GM18867 (cell line): ENCODE measurements around the gene RNF125.
"Not testable (repeated sequence)": the region's sequence is repeated elsewhere in the genome, so short reads cannot be mapped to it uniquely, and the experiment has no call there.

ENCODE experiments used
- ATAC-seq: cut with Tn5 transposase; IDR thresholded peaks from one replicate; pipeline ENCODE4 v1.9.1; 2021; ENCODE audit warnings: mild to moderate bottlenecking, moderate library complexity; ENCODE audit not compliant: unreplicated experiment

RNF125 gene

GRCh38 chr18:32083781-32084180 is 65.2 kb downstream of the RNF125 start:
- ATAC-seq: no peak

- ATAC-seq: no peak
Measured at GRCh38 chr18:32086881-32087280, 68.3 kb downstream of the RNF125 start.

GRCh38 chr18:32090831-32091230 is 72.2 kb downstream of the RNF125 start:
- not testable (repeated sequence) for ATAC-seq

- ATAC-seq: no peak
Measured at GRCh38 chr18:32091325-32091723, 72.7 kb downstream of the RNF125 start.

GRCh38 chr18:32091724-32092421 is 73.2 kb downstream of the RNF125 start, which contains the start of gene RNF138:
Gene RNF138, plus strand, starts transcription at chr18:32091874. Its CDS starts 903 bp downstream, at chr18:32092777.
- peak; percentile 61 for ATAC-seq

- peak; percentile 82 for ATAC-seq
Measured at GRCh38 chr18:32092422-32093101, 73.9 kb downstream of the RNF125 start.

- ATAC-seq: peak; percentile 42
Measured at GRCh38 chr18:32093102-32093511, 74.5 kb downstream of the RNF125 start.

GRCh38 chr18:32093523-32093922 is 74.9 kb downstream of the RNF125 start:
- ATAC-seq: no peak

- no peak for ATAC-seq
Measured at GRCh38 chr18:32095192-32095899, 76.7 kb downstream of the RNF125 start.

GRCh38 chr18:32095900-32096229 is 77.2 kb downstream of the RNF125 start:
- no peak for ATAC-seq

GRCh38 chr18:32096946-32097345 is 78.3 kb downstream of the RNF125 start:
- ATAC-seq: no peak

- no peak for ATAC-seq
Measured at GRCh38 chr18:32104516-32104915, 85.9 kb downstream of the RNF125 start.

GRCh38 chr18:32110005-32110404 is 91.4 kb downstream of the RNF125 start:
- ATAC-seq: no peak

GRCh38 chr18:32111706-32112105 is 93.1 kb downstream of the RNF125 start:
- no peak for ATAC-seq

- no peak for ATAC-seq
Measured at GRCh38 chr18:32112826-32113225, 94.2 kb downstream of the RNF125 start.

GRCh38 chr18:32114293-32114942 is 95.8 kb downstream of the RNF125 start:
- ATAC-seq: no peak

- ATAC-seq: no peak
Measured at GRCh38 chr18:32122039-32122438, 103.4 kb downstream of the RNF125 start.
